Karpas-422 (cell line): ENCODE results near the gene PNLDC1. TPM values are rescaled to one million over a fixed set of nuclear protein-coding genes. Genes with fewer than 3 reads are reported as not detected.
"Not testable (repeated sequence)": the region's sequence is repeated elsewhere in the genome, so short reads cannot be mapped to it uniquely, and the experiment has no call there.

ENCODE experiments used
- DNase-seq: peaks from one replicate; pipeline ENCODE4 v3.0.0-alpha.2; 2015
- H2AFZ ChIP-seq: fragments of 200-600 bp; sonication (generic); 2 replicates; pipeline ENCODE4 v1.6.1; 2014; ENCODE audit warnings: antibody characterized with exemption, low read length, mixed read lengths
- H3K27ac ChIP-seq: fragments of 200-600 bp; sonication (generic); 2 replicates; pipeline ENCODE4 v1.5.1; 2014; ENCODE audit warnings: mild to moderate bottlenecking, low read length, moderate library complexity
- H3K27me3 ChIP-seq: fragments of 200-600 bp; sonication (generic); 2 replicates; pipeline ENCODE4 v1.6.1; 2014; ENCODE audit warnings: low read length, mixed read lengths
- H3K36me3 ChIP-seq: fragments of 200-600 bp; sonication (generic); 2 replicates; pipeline ENCODE4 v1.6.1; 2014; ENCODE audit warnings: low read length, mixed read lengths; ENCODE audit not compliant: insufficient read depth
- H3K4me1 ChIP-seq: fragments of 200-600 bp; sonication (generic); 2 replicates; pipeline ENCODE4 v1.6.1; 2014; ENCODE audit warnings: mild to moderate bottlenecking, low read length, mixed read lengths
- H3K4me2 ChIP-seq: fragments of 200-600 bp; sonication (generic); 2 replicates; pipeline ENCODE4 v1.6.1; 2014; ENCODE audit warnings: low read length, low read depth, mild to moderate bottlenecking; ENCODE audit not compliant: poor library complexity, severe bottlenecking
- H3K4me3 ChIP-seq: fragments of 200-600 bp; sonication (generic); 2 replicates; pipeline ENCODE4 v1.5.1; 2014; ENCODE audit warnings: mild to moderate bottlenecking, antibody characterized with exemption, low read length, mixed read lengths
- H3K79me2 ChIP-seq: fragments of 200-600 bp; sonication (generic); 2 replicates; pipeline ENCODE4 v1.6.1; 2014; ENCODE audit warnings: mild to moderate bottlenecking, low read length, mixed read lengths
- H3K9ac ChIP-seq: fragments of 200-600 bp; sonication (generic); 2 replicates; pipeline ENCODE4 v1.6.0; 2014; ENCODE audit warnings: low read length
- H3K9me2 ChIP-seq: fragments of 200-600 bp; sonication (generic), shearing (Covaris generic); replicated peaks from 2 replicates; pipeline ENCODE4 v1.6.0; 2014; ENCODE audit warnings: mild to moderate bottlenecking, low read length, moderate library complexity; ENCODE audit not compliant: insufficient read depth
- H3K9me3 ChIP-seq: fragments of 300-700, 200-600 bp; sonication (generic); 2 replicates; pipeline ENCODE4 v1.6.1; 2014; ENCODE audit warnings: low read length, mixed read lengths
- H4K20me1 ChIP-seq: fragments of 200-600 bp; sonication (generic); 2 replicates; pipeline ENCODE4 v1.6.1; 2014; ENCODE audit warnings: mild to moderate bottlenecking, antibody characterized with exemption, low read length, low read depth; ENCODE audit not compliant: insufficient read depth
- total RNA-seq: library from RNA; depleted of rRNA; stranded (reverse); fragments of >200 nt; shearing (Covaris generic); gene quantifications from 2 replicates; pipeline ENCODE4 v1.2.3, GENCODE V29; 2014; ENCODE audit warnings: low replicate concordance

PNLDC1 gene
- total RNA-seq, 1 experiment from 2014 or later = 0.11 TPM

DNA sequence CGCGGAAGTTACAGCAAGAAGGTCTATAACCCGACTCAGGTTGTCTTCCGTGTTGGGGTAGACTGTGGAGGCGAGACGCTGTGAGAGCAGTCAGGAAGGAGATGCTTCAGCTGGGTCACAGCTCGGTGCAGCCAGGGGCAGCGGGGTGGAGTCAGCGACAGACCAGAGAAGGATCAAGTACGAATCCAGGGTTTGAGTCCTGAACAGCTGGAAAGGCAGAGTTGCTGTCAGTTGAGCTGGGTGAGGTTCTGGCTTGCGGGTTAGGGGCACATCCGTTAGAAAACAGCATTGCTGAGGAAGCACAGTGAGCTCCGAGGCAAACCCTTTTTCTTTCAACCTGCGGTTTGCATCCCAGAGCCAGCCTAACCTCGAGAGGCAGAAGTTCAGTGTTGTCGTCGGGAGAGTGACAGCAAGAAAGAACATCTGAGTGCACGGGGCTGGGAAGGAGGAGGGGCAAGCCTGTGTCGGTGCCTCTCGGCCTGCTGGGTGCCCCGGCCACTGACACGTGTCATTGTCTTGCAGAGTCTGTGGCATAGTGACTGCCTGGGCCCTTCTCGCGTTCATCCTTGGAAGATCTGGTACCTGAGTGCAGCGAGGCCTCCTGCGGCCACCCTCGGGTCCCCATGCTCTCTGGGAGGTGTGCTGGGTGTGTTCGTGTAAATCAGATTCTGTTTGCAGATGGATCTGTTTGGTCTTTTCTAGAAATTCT lies 20.0 kb downstream of the PNLDC1 start:
- no peak overlapping the region for H3K4me2 ChIP-seq
- no peaks in the 10 kb centered on the region for H3K36me3 ChIP-seq
- DNase-seq = no peak
- H3K27me3 ChIP-seq = no peaks in the 10 kb centered on the region
- H3K27ac ChIP-seq = no peak overlapping the region
- H3K4me1 ChIP-seq = no peaks in the 10 kb centered on the region
- H3K9ac ChIP-seq = no peak overlapping the region
- no peaks in the 10 kb centered on the region for H3K9me3 ChIP-seq
- no peak overlapping the region for H3K4me3 ChIP-seq
- H3K9me2 ChIP-seq = no peaks in the 10 kb centered on the region
- H3K79me2 ChIP-seq = no peaks in the 10 kb centered on the region
- no peak overlapping the region for H2AFZ ChIP-seq
- no peaks in the 10 kb centered on the region for H4K20me1 ChIP-seq

DNA sequence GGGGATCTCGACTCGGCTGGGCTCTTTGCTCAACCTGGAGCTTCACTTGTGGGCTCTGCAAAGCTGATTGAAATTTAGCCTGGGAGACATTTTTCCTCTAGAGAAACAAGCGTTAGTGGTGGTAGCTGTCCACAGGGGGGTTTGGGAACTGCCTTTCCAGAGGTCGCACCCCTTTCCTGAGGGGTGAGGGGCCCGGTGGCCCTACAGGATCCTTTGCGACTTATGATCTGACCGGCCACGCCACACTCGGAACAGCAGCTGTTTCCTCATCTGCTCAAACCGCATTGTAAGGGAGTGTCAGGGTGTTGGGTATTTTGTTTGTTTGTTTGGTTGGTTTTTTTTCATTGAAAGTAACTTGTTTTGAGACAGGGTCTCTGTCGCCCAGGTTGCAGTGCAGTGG lies 21.0 kb downstream of the PNLDC1 start:
- no peak overlapping the region for H3K9ac ChIP-seq
- H4K20me1 ChIP-seq = no peaks in the 10 kb centered on the region
- DNase-seq = no peak

GRCh38 chr6:159821726-159822125 lies 21.6 kb downstream of the PNLDC1 start:
- H3K9ac ChIP-seq = no peak overlapping the region
- no peaks in the 10 kb centered on the region for H3K4me1 ChIP-seq
- H3K9me3 ChIP-seq = no peaks in the 10 kb centered on the region
- H2AFZ ChIP-seq = no peak overlapping the region
- no peaks in the 10 kb centered on the region for H3K36me3 ChIP-seq
- no peaks in the 10 kb centered on the region for H3K79me2 ChIP-seq
- no peak for DNase-seq
- H4K20me1 ChIP-seq = no peaks in the 10 kb centered on the region
- no peaks in the 10 kb centered on the region for H3K27me3 ChIP-seq
- no peak overlapping the region for H3K4me2 ChIP-seq
- H3K4me3 ChIP-seq = no peak overlapping the region
- H3K9me2 ChIP-seq = no peaks in the 10 kb centered on the region
- H3K27ac ChIP-seq = no peak overlapping the region

More for the DNA sequence above, 21.0 kb downstream of the PNLDC1 start:
- Histone ChIP-seq H3K36me3 (no peaks in the 10 kb centered on the region), H3K9me2 (no peaks in the 10 kb centered on the region), H3K4me2 (no peak overlapping the region), H3K4me1 (no peaks in the 10 kb centered on the region), H3K27me3 (no peaks in the 10 kb centered on the region), H3K4me3 (no peak overlapping the region), H3K27ac (no peak overlapping the region), H3K9me3 (no peaks in the 10 kb centered on the region), H3K79me2 (no peaks in the 10 kb centered on the region), H2AFZ (no peak overlapping the region)

DNA sequence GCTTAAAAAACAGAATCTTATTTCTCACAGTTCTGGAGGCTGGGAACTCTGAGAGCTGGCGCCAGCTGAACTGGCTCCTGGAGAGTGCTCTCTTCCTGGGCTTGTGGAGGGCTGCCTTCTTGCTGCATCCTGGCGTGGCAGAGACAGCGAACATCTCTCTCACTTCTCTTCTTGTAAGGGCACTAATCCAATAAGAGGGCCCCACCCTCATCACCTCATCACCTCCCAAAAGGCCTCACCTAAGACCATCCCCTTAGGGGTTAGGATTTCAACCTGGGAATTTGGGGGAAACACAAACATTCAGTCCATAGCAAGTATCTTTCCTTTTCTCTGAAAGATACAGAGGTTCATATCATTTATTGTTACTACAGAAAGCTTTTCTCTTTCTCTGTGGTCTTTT lies 23.9 kb downstream of the PNLDC1 start:
- Histone ChIP-seq H3K9ac (no peak overlapping the region), H3K27ac (no peak overlapping the region), H3K79me2 (no peaks in the 10 kb centered on the region), H3K4me2 (no peak overlapping the region), H4K20me1 (no peaks in the 10 kb centered on the region), H3K36me3 (no peaks in the 10 kb centered on the region), H2AFZ (no peak overlapping the region), H3K4me1 (no peaks in the 10 kb centered on the region), H3K27me3 (no peaks in the 10 kb centered on the region), H3K9me2 (no peaks in the 10 kb centered on the region), H3K4me3 (no peak overlapping the region), H3K9me3 (no peaks in the 10 kb centered on the region)
- DNase-seq = no peak

GRCh38 chr6:159824690-159825089 lies 24.6 kb downstream of the PNLDC1 start:
- not testable (repeated sequence) for H3K79me2 ChIP-seq, H3K36me3 ChIP-seq, H2AFZ ChIP-seq, H3K27ac ChIP-seq, H3K4me3 ChIP-seq, H3K4me1 ChIP-seq, H3K4me2 ChIP-seq, H3K9ac ChIP-seq, H3K27me3 ChIP-seq, DNase-seq, H3K9me3 ChIP-seq, H4K20me1 ChIP-seq, H3K9me2 ChIP-seq

DNA sequence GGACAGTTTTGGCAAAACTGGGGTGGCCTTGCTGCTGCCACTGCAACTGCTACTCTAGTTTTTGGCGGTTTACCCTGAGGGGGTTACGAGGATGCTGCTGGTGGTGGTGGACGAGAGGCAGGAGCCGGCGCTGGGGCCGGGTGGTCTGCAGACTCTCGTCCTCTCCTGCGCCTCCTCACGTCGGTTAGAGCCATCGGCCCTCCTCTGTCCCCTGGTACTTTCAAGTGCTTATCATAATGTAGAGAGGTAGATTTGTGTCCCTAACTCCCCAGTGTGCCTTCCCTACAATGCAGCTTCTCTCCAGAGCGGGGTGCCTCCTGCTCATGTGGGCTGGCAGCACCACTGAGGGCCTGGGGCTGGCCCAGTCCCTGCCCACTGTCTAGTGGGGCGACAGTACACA lies 25.9 kb downstream of the PNLDC1 start:
- H3K4me3 ChIP-seq = no peak overlapping the region
- H3K4me2 ChIP-seq = no peak overlapping the region
- H3K9ac ChIP-seq = no peak overlapping the region
- no peaks in the 10 kb centered on the region for H3K27me3 ChIP-seq
- H3K36me3 ChIP-seq = no peaks in the 10 kb centered on the region
- no peaks in the 10 kb centered on the region for H3K9me3 ChIP-seq
- H4K20me1 ChIP-seq = no peaks in the 10 kb centered on the region
- H3K4me1 ChIP-seq = peaks cover 7% of the 10 kb centered on the region
- no peak overlapping the region for H3K27ac ChIP-seq
- H2AFZ ChIP-seq = no peak overlapping the region
- no peaks in the 10 kb centered on the region for H3K9me2 ChIP-seq
- no peak for DNase-seq
- no peaks in the 10 kb centered on the region for H3K79me2 ChIP-seq

GRCh38 chr6:159826968-159827647 lies 27.0 kb downstream of the PNLDC1 start:
- H3K27ac ChIP-seq = no peak overlapping the region

GRCh38 chr6:159828074-159828473 lies 28.0 kb downstream of the PNLDC1 start:
- Histone ChIP-seq H3K27me3 (no peaks in the 10 kb centered on the region), H3K9me3 (no peaks in the 10 kb centered on the region), H3K4me2 (no peak overlapping the region), H3K27ac (no peak overlapping the region), H3K36me3 (no peaks in the 10 kb centered on the region), H3K79me2 (no peaks in the 10 kb centered on the region), H2AFZ (no peak overlapping the region), H3K4me1 (peaks cover 7% of the 10 kb centered on the region), H4K20me1 (no peaks in the 10 kb centered on the region), H3K9me2 (no peaks in the 10 kb centered on the region), H3K4me3 (no peak overlapping the region), H3K9ac (no peak overlapping the region)
- no peak for DNase-seq

More at GRCh38 chr6:159826968-159827647, 27.0 kb downstream of the PNLDC1 start:
- Histone ChIP-seq H4K20me1 (no peaks in the 10 kb centered on the region), H3K4me2 (no peak overlapping the region), H3K36me3 (no peaks in the 10 kb centered on the region), H3K4me3 (no peak overlapping the region), H3K9me3 (no peaks in the 10 kb centered on the region), H3K27me3 (no peaks in the 10 kb centered on the region), H3K4me1 (peaks cover 7% of the 10 kb centered on the region), H3K9ac (no peak overlapping the region), H3K9me2 (no peaks in the 10 kb centered on the region), H3K79me2 (no peaks in the 10 kb centered on the region), H2AFZ (no peak overlapping the region)
- DNase-seq = no peak
